ENCODE measurements around the gene CCDC61.
A peak's percentile ranks its signal among the peaks of the same experiment; 100 is the strongest.

CCDC61 gene

GRCh38 chr19:45973553-45974338 lies 21.5 kb upstream of the CCDC61 start, which contains the start of gene NOVA2:
TSS of gene NOVA2 (minus strand) at chr19:45973865. CDS start at chr19:45973351, 514 bp downstream.
- DNase-seq (ENCODE audit: low read depth in 2 of 2) = peak; percentile 24 to 40

- DNase-seq (ENCODE audit: low read depth in 2 of 2) = no peak
These were observed 19.8 kb upstream of the CCDC61 start for GRCh38 chr19:45975306-45976070.

- no peak for DNase-seq (ENCODE audit: low read depth in 2 of 2)
These were observed 19.1 kb upstream of the CCDC61 start for GRCh38 chr19:45976178-45976577.

- no peak for DNase-seq (ENCODE audit: low read depth in 2 of 2)
These were observed 17.1 kb upstream of the CCDC61 start for GRCh38 chr19:45978156-45978555.

- no peak for DNase-seq (ENCODE audit: low read depth in 2 of 2)
These were observed 13.9 kb upstream of the CCDC61 start for GRCh38 chr19:45981350-45981749.

GRCh38 chr19:45985321-45985720 lies 9.9 kb upstream of the CCDC61 start:
- no peak for DNase-seq (ENCODE audit: low read depth in 2 of 2)

- no peak for DNase-seq (ENCODE audit: low read depth in 2 of 2)
These were observed 5.0 kb upstream of the CCDC61 start for GRCh38 chr19:45990113-45990728.

GRCh38 chr19:45994456-45994997 lies 740 bp upstream of the CCDC61 start:
- DNase-seq (ENCODE audit: low read depth in 2 of 2) = no peak

GRCh38 chr19:45995715-45996385 lies 583 bp downstream of the CCDC61 start:
- no peak for DNase-seq (ENCODE audit: low read depth in 2 of 2)

- no peak for DNase-seq (ENCODE audit: low read depth in 2 of 2)
These were observed 1.7 kb downstream of the CCDC61 start for GRCh38 chr19:45996933-45997332.

- no peak for DNase-seq (ENCODE audit: low read depth in 2 of 2)
These were observed 3.6 kb downstream of the CCDC61 start for GRCh38 chr19:45998834-45999233.

- no peak for DNase-seq (ENCODE audit: low read depth in 2 of 2)
These were observed 4.4 kb downstream of the CCDC61 start for GRCh38 chr19:45999653-46000121.

GRCh38 chr19:46000491-46001246 lies 5.4 kb downstream of the CCDC61 start:
- DNase-seq (ENCODE audit: low read depth in 2 of 2) = peak; percentile 28 to 62

- no peak for DNase-seq (ENCODE audit: low read depth in 2 of 2)
These were observed 7.5 kb downstream of the CCDC61 start for GRCh38 chr19:46002678-46003275.

GRCh38 chr19:46006411-46006810 lies 11.1 kb downstream of the CCDC61 start:
- DNase-seq (ENCODE audit: low read depth in 2 of 2) = no peak

- DNase-seq (ENCODE audit: low read depth in 2 of 2) = peak; percentile 31 to 48
These were observed 14.6 kb downstream of the CCDC61 start for GRCh38 chr19:46009530-46010510.

GRCh38 chr19:46014534-46014933 lies 19.3 kb downstream of the CCDC61 start:
- DNase-seq (ENCODE audit: low read depth in 2 of 2) = no peak

- peak; percentile 41 to 65 for DNase-seq (ENCODE audit: low read depth in 2 of 2)
These were observed 19.8 kb downstream of the CCDC61 start for GRCh38 chr19:46014941-46015686.
